ENCODE data around the gene RFT1.
"Not testable (repeated sequence)": the region's sequence is repeated elsewhere in the genome, so short reads cannot be mapped to it uniquely, and the experiment has no call there.

The RFT1 gene

GRCh38 chr3:53072653-53073552, 57.3 kb downstream of the RFT1 start:
- in situ Hi-C loops (cut with MboI; ENCODE audit: low sequenced_read_pairs) = no loop called here

DNA sequence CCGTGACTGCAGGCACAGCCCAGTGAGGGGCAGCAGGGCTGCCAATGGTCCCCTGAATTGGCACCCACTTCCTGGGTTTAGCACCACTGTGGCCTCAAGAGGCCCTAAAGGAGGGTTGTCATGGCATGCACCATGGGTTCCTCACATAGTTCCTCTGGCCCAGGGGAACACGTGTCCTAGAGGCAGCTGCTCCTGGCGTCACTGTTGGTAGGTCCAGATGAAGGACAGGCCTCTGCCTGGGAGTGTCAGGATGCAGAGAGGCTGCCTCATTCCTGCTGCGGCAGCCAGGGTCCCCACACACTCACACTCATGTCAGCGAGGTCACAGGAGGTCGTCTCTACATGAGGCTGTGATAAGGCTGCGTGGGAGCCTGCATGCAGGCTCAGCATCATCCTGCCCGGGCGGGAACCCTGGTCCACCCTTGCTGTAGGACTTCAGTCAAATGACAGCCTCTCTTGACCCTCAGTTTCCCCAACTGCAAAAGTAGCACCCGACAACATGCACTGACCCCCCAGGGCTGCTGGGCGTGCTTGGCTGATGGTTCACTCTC, 58.3 kb downstream of the RFT1 start:
- in situ Hi-C loops (cut with MboI; ENCODE audit: low sequenced_read_pairs) = no loop called here

DNA sequence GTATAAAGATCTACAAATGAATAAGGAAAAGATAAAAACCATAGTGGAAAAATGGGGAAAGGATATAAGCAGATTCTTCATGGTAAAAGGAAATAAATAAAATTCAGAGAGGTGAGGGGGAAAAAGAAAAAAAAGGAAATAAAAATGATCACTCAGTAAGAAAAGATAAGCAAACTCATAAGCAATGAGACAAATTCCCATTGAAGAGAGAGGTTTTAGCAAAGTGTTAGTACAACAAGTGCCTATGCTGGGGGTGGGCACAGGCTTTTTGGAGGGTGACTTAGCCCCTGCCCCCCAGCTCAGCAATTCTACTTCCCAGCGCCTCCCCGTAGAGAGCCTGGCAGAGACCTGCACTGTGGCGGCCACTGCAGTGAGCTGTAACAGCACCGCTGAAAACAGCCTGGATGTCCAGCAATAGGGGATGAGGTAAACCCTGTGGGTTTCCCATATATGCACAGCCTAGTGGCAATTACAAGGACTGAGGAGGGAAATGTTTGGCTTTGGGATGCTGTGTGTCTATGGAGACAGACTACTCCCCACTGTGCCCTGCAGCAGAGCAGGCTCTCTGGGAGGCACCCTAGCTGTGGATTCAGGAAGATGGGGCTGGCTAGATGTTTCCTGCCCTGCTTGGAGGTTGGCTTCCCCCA, 60.7 kb downstream of the RFT1 start:
- in situ Hi-C loops (cut with MboI; ENCODE audit: low sequenced_read_pairs) = no loop called here

- in situ Hi-C loops (cut with MboI; ENCODE audit: low sequenced_read_pairs) = no loop called here
Observed at GRCh38 chr3:53068176-53068575, 62.1 kb downstream of the RFT1 start.

GRCh38 chr3:53067567-53067966, 62.7 kb downstream of the RFT1 start:
- in situ Hi-C loops (cut with MboI; ENCODE audit: low sequenced_read_pairs) = no loop called here

GRCh38 chr3:53065841-53066480, 64.3 kb downstream of the RFT1 start:
- in situ Hi-C loops (cut with MboI; ENCODE audit: low sequenced_read_pairs) = no loop called here

GRCh38 chr3:53062905-53063304, 67.3 kb downstream of the RFT1 start:
- in situ Hi-C loops (cut with MboI; ENCODE audit: low sequenced_read_pairs) = no loop called here

DNA sequence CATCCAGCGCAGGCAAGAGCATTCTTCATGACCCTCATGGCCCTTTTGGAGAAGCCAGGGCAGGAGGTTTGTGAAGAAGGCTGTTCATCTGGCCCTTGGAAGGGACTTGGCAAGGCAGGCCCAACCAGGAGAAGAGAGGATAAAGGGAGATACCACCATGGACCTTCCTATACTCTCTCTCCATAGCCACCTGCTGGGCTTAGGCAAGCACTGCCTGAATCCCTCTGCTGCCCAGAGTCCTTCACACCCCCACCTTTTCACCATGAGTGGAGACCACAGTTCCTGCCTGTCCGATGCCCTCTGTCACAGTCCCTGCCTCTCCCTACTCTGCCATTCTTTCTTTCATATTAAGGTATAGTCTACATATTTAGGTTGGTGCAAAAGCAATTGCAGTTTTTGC, 73.8 kb downstream of the RFT1 start:
- in situ Hi-C loops (cut with MboI; ENCODE audit: low sequenced_read_pairs) = no loop called here

DNA sequence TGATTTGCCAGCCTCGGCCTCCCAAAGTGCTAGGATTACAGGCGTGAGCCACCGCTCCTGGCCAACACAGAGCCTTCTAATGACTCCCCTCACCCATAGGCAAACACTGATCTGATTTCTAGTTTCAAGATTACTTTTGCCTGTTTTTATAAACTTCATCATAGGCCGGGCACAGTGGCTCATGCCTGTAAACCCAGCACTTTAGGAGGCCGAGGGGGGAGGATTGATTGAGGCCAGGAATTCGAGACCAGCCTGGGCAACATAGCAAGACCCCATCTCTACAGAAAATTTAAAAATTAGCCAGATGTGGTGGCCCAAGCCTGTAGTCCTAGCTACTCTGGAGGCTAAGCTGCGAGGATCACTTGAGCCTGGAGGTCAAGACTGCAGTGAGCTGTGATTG, 76.0 kb downstream of the RFT1 start:
- in situ Hi-C loops (cut with MboI; ENCODE audit: low sequenced_read_pairs) = not testable (repeated sequence)

- in situ Hi-C loops (cut with MboI; ENCODE audit: low sequenced_read_pairs) = no loop called here
Observed at GRCh38 chr3:53051929-53052328, 78.3 kb downstream of the RFT1 start.

DNA sequence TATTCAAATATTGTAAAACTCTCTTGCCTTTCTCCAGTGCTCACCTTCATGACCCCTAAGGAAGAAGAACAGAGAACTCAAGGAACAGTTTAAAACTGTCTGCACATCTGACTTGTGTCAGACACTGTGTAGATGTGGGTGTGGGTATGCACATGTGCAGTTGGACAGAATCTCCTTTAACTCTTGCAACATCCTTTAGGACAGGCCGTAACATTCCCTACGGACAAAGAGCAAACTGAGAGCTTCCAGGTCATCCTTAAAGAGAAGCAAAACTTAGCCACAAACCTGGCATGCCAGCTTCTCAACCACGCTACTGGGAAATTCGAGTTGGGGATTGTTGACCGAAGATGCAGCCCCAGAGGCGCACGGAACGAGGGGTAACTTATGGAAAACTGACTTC, 80.2 kb downstream of the RFT1 start:
- in situ Hi-C loops (cut with MboI; ENCODE audit: low sequenced_read_pairs) = no loop called here

- in situ Hi-C loops (cut with MboI; ENCODE audit: low sequenced_read_pairs) = no loop called here
Observed at GRCh38 chr3:53046171-53047170, 83.8 kb downstream of the RFT1 start.

GRCh38 chr3:53045518-53046170, 84.6 kb downstream of the RFT1 start, which contains the start of gene SFMBT1:
Gene SFMBT1, minus strand, starts transcription at chr3:53046073. Its CDS starts 76,945 bp downstream, at chr3:52969128.
- in situ Hi-C loops (cut with MboI; ENCODE audit: low sequenced_read_pairs) = no loop called here

- in situ Hi-C loops (cut with MboI; ENCODE audit: low sequenced_read_pairs) = no loop called here
Observed at GRCh38 chr3:53044711-53045517, 85.3 kb downstream of the RFT1 start.

GRCh38 chr3:53044371-53044710, 85.9 kb downstream of the RFT1 start:
- in situ Hi-C loops (cut with MboI; ENCODE audit: low sequenced_read_pairs) = no loop called here

- in situ Hi-C loops (cut with MboI; ENCODE audit: low sequenced_read_pairs) = no loop called here
Observed at GRCh38 chr3:53043738-53044137, 86.5 kb downstream of the RFT1 start.

- in situ Hi-C loops (cut with MboI; ENCODE audit: low sequenced_read_pairs) = no loop called here
Observed at GRCh38 chr3:53042651-53043050, 87.6 kb downstream of the RFT1 start.

GRCh38 chr3:53040351-53040820, 89.8 kb downstream of the RFT1 start:
- in situ Hi-C loops (cut with MboI; ENCODE audit: low sequenced_read_pairs) = no loop called here

DNA sequence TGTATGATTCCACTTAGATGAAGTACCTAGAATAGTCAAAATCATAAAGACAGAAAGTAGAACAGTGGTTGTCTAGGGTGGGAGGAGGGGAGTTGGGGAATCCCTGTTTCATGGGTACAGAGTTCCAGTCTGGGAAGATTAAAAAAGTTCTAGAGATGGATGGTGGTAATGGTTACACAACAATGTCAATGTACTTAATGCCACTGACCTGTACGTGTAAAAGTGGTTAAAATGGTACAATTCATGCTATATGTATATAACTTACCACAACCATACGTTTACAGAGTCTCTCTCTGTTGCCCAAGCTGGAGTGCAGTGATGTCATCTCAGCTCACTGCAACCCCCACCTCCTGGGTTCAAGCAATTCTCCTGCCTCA, 90.9 kb downstream of the RFT1 start:
- in situ Hi-C loops (cut with MboI; ENCODE audit: low sequenced_read_pairs) = no loop called here

All from hTERT RPE-1 (cell line).